Lung (tissue), 12 donors: ENCODE results near the gene FAXDC2. TPM values are rescaled to one million over a fixed set of nuclear protein-coding genes. Genes with fewer than 3 reads are reported as not detected.

ENCODE experiments used
- ATAC-seq: fragments of 200-7000 bp; cut with Tn5 transposase; one replicate; pipeline ENCODE4 v1.9.1; 2020; ENCODE audit warnings: moderate number of reproducible peaks; ENCODE audit not compliant: insufficient read depth, low FRiP score
- DNase-seq, 3 donors: peaks; one replicate each; pipeline ENCODE4 v3.0.0-alpha.2; 2013 to 2017
- H3K27ac ChIP-seq, 2 donors: one replicate each; pipeline ENCODE4 v1.5.1; 2013; ENCODE audit warnings: mild to moderate bottlenecking in 2 of 2, moderate library complexity in 2 of 2, control low read depth in 1 of 2, inconsistent platforms in 1 of 2, low read depth in 1 of 2, low read length in 1 of 2
- H3K27me3 ChIP-seq, 3 donors: one replicate each; pipeline ENCODE4 v1.5.1; 2013; ENCODE audit warnings: low read length in 2 of 3; ENCODE audit not compliant: control insufficient read depth in 3 of 3, insufficient read depth in 3 of 3
- H3K36me3 ChIP-seq, 4 donors: one replicate each; pipeline ENCODE4 v1.5.1; 2013; ENCODE audit warnings: low read length in 4 of 4, mild to moderate bottlenecking in 1 of 4, moderate library complexity in 1 of 4; ENCODE audit not compliant: control insufficient read depth in 4 of 4, insufficient read depth in 4 of 4
- H3K4me1 ChIP-seq, 5 donors: one replicate each; pipeline ENCODE4 v1.5.1; 2013; ENCODE audit warnings: low read length in 5 of 5, mild to moderate bottlenecking in 2 of 5, moderate library complexity in 1 of 5; ENCODE audit not compliant: control insufficient read depth in 5 of 5, insufficient read depth in 5 of 5
- H3K4me3 ChIP-seq: one replicate; pipeline ENCODE4 v1.5.1; 2013; ENCODE audit warnings: mild to moderate bottlenecking, control low read depth, moderate library complexity
- H3K9ac ChIP-seq, 2 donors: one replicate each; pipeline ENCODE4 v1.5.1; 2013; ENCODE audit warnings: low read length in 2 of 2, control low read depth in 1 of 2; ENCODE audit not compliant: insufficient read depth in 1 of 2
- H3K9me3 ChIP-seq, 4 donors: one replicate each; pipeline ENCODE4 v1.5.1; 2013; ENCODE audit warnings: low read length in 3 of 4, mild to moderate bottlenecking in 1 of 4, moderate library complexity in 1 of 4; ENCODE audit not compliant: control insufficient read depth in 4 of 4, insufficient read depth in 3 of 4
- WGBS, 2 donors: extraction: QIAGEN DNeasy Blood & Tissue Kit; methylation state at CpG; one replicate each; pipeline ENCODE4 v1.1.7; 2013; 5-methylcytosine and 5-hydroxymethylcytosine counted together
- polyA plus RNA-seq, 2 donors: library from polyadenylated mRNA; stranded (reverse); fragments of 200-250 nt; gene quantifications; one replicate each; pipeline ENCODE4 v1.2.1, GENCODE V29; 2013
- total RNA-seq, 2 donors: library from RNA; depleted of rRNA in 1 of 2; stranded (reverse); fragments of >200 nt in 1 of 2; gene quantifications; one replicate each; pipeline ENCODE4 v1.2.1, GENCODE V29; 2014 to 2021
- TF ChIP-seq, protein P1 (sequence below): IDR thresholded peaks from 2 replicates; pipeline ENCODE4 v1.5.1; 2012; ENCODE audit warnings: mild to moderate bottlenecking; ENCODE audit errors: control extremely low read depth, extremely low read depth
- donor health status: control.
- donor health status: control.
- donor health status: Bipolar disorder and iron deficiency.
- donor health status: healthy.
- donor health status: DM: yes; HTN: yes; CAD: no.

FAXDC2 gene
- total and polyA plus RNA-seq, 4 donors = 11.1 to 37.5 (median 17.1) TPM

DNA sequence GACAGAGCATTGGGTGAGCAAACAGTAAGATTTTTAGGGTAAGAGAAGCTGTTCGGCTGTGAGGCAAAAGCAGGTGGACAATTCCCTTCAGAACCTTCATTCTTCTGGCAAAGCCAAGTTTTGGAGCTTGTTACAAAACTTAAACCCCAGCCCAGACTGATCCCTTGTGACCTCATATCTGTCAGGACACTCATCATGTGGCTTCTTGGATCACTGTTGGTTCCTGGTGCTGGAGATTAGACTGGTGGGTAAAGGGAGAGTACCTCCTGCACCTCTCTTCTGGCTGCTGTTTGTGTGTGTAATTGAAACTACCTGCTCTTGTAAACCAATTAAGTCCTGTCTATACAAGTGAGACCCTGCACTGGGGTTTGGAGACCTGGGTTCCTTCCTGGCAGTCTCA is 74.2 kb downstream of the FAXDC2 start:
- no peak overlapping the region for H3K9ac ChIP-seq
- no peaks in the 10 kb centered on the region for H3K27me3 ChIP-seq
- no peaks in the 10 kb centered on the region for H3K36me3 ChIP-seq
- no peaks in the 10 kb centered on the region for H3K9me3 ChIP-seq
- peaks cover 6 to 32% (median 10%) of the 10 kb centered on the region in 5 donors for H3K4me1 ChIP-seq
- no peak overlapping the region for H3K4me3 ChIP-seq
- ATAC-seq = no peak
- DNase-seq = no peak
- 90 to 91% methylated on average over 1 of the region's 1 CpG for WGBS, 2 donors
- H3K27ac ChIP-seq = peak overlapping the region in 1 of 2 donors; percentile 36
- TF ChIP-seq, protein P1, sequence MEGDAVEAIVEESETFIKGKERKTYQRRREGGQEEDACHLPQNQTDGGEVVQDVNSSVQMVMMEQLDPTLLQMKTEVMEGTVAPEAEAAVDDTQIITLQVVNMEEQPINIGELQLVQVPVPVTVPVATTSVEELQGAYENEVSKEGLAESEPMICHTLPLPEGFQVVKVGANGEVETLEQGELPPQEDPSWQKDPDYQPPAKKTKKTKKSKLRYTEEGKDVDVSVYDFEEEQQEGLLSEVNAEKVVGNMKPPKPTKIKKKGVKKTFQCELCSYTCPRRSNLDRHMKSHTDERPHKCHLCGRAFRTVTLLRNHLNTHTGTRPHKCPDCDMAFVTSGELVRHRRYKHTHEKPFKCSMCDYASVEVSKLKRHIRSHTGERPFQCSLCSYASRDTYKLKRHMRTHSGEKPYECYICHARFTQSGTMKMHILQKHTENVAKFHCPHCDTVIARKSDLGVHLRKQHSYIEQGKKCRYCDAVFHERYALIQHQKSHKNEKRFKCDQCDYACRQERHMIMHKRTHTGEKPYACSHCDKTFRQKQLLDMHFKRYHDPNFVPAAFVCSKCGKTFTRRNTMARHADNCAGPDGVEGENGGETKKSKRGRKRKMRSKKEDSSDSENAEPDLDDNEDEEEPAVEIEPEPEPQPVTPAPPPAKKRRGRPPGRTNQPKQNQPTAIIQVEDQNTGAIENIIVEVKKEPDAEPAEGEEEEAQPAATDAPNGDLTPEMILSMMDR = no peak

DNA sequence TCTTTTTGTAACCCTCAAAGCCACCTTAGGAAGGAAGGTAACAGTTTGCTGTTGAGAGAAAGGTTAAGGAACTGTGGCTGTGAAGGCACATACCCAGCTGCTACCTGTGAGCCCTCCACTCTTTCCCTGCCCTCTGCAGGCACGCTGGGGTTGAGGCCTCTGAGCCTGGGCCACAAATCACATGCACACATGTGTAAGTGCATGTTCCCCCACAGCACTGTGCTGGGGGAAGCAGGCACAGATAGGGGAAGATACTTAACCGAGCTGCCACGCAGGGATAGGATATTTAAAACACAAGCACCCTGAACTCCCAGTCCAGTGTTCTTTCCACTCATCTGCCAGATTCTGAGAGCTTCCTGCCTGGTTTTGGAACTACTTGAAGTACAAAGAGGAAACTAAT is 77.1 kb downstream of the FAXDC2 start:
- Histone ChIP-seq H3K4me3 (no peak overlapping the region), H3K27ac (no peak overlapping the region), H3K36me3 (no peaks in the 10 kb centered on the region), H3K9ac (no peak overlapping the region), H3K27me3 (no peaks in the 10 kb centered on the region), H3K9me3 (no peaks in the 10 kb centered on the region), H3K4me1 (peaks cover 11 to 47% (median 25%) of the 10 kb centered on the region in 5 donors)
- WGBS, 2 donors = 63 to 64% methylated on average over 3 of the region's 3 CpGs
- ATAC-seq (no peak), DNase-seq (no peak)
- TF ChIP-seq, protein P1 = no peak

DNA sequence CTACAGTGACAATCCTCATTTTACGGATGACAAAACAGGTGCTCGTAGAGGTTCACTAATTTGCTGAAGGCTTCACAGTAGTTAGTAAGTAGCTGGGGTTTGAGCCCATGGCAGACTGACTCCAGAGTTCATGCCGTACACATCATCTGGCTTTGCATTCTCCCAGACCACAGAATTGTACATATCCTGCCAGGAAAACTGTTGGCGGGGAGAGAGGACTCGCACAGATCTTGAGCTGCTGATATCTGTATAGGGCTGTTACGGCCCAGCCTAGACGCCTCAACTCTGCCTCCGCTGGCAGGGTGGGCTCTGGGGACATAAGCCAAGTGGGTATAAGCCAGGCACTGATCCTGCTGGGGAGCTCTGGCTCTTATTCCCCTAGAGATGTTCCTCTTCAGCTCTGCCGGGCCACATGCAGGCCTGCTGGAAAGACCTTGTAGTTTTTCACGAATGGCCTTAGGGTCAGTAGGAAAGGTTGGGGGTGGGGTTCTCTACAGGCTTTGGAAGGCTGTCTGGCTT is 79.0 kb downstream of the FAXDC2 start:
- TF ChIP-seq, protein P1 = no peak
- Histone ChIP-seq H3K36me3 (no peaks in the 10 kb centered on the region), H3K9ac (peak overlapping the region in 1 of 2 donors; percentile 72), H3K27ac (peak overlapping the region; percentile 24 to 35), H3K4me1 (peaks cover 11 to 58% (median 28%) of the 10 kb centered on the region in 5 donors), H3K27me3 (no peaks in the 10 kb centered on the region), H3K9me3 (no peaks in the 10 kb centered on the region), H3K4me3 (no peak overlapping the region)
- ATAC-seq (no peak), DNase-seq (peak; percentile 72 to 90 (median 88))
- WGBS, 2 donors = 61 to 71% methylated on average over 10 of the region's 10 CpGs

DNA sequence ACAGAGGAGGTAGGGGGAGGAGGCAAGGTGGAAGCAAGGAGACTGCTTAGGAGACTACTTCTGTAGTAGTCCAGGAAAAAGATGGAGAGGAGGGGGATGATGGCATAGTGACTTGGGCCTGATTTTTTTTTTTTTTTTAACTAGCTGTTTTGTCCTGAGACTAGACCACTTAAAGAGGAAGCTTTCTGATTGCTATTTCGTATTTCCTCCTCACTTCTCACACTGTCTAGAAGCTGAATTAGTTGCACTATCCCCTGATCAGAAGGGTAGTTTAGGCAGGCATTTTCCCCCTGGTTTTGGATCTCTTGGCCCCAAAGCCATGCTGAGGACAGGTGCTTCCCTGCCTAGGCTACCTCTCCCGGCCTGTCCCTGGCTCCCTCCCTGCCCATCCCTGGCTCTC is 80.3 kb downstream of the FAXDC2 start:
- Histone ChIP-seq H3K9ac (peak overlapping the region in 1 of 2 donors; percentile 8), H3K36me3 (no peaks in the 10 kb centered on the region), H3K4me1 (peaks cover 11 to 56% (median 28%) of the 10 kb centered on the region in 5 donors), H3K9me3 (no peaks in the 10 kb centered on the region), H3K27ac (peak overlapping the region in 1 of 2 donors; percentile 36), H3K27me3 (no peaks in the 10 kb centered on the region), H3K4me3 (no peak overlapping the region)
- TF ChIP-seq, protein P1 = no peak
- ATAC-seq (no peak), DNase-seq (no peak)
- 47 to 59% methylated on average over 2 of the region's 2 CpGs for WGBS, 2 donors
